Neural progenitor cell (in vitro differentiated cells): ENCODE data around the gene ADGRV1. TPM values are rescaled to one million over a fixed set of nuclear protein-coding genes. Genes with fewer than 3 reads are reported as not detected.

Source experiments
- DNase-seq: peaks from one replicate; pipeline ENCODE4 v3.0.0-alpha.2; 2016; ENCODE audit warnings: low spot score
- H2AFZ ChIP-seq: fragments of 200-600 bp; sonication (generic); replicated peaks from 2 replicates; pipeline ENCODE4 v1.6.1; 2016; ENCODE audit warnings: antibody characterized with exemption
- H3F3A ChIP-seq: fragments of 200-600 bp; sonication (generic); 2 replicates; pipeline ENCODE4 v1.6.1; 2016; ENCODE audit warnings: antibody characterized with exemption, low read depth
- H3K27ac ChIP-seq: fragments of 200-600 bp; sonication (generic); 2 replicates; pipeline ENCODE4 v1.5.1; 2016; ENCODE audit warnings: mild to moderate bottlenecking
- H3K27me3 ChIP-seq: fragments of 200-600 bp; sonication (generic); 2 replicates; pipeline ENCODE4 v1.6.1; 2016; ENCODE audit warnings: mild to moderate bottlenecking, moderate library complexity
- H3K36me3 ChIP-seq: fragments of 200-600 bp; sonication (generic); 2 replicates; pipeline ENCODE4 v1.5.1; 2016
- H3K4me1 ChIP-seq: fragments of 200-600 bp; sonication (generic); 2 replicates; pipeline ENCODE4 v1.6.1; 2016; ENCODE audit warnings: mixed run types
- H3K4me2 ChIP-seq: fragments of 200-600 bp; sonication (generic); 2 replicates; pipeline ENCODE4 v1.6.1; 2016
- H3K4me3 ChIP-seq: fragments of 200-600 bp; sonication (generic); 2 replicates; pipeline ENCODE4 v1.5.1; 2016
- H3K79me2 ChIP-seq: fragments of 200-600 bp; sonication (generic); 2 replicates; pipeline ENCODE4 v1.6.1; 2016; ENCODE audit warnings: low read depth
- H3K9ac ChIP-seq: fragments of 200-600 bp; sonication (generic); 2 replicates; pipeline ENCODE4 v1.6.1; 2016
- H3K9me3 ChIP-seq: fragments of 200-600 bp; sonication (generic); 2 replicates; pipeline ENCODE4 v1.5.1; 2016; ENCODE audit warnings: low read depth
- H4K20me1 ChIP-seq: fragments of 200-600 bp; sonication (generic); 2 replicates; pipeline ENCODE4 v1.6.1; 2016; ENCODE audit warnings: low read depth
- H3K27ac Mint-ChIP-seq: 3 replicates; pipeline ENCODE4 v1.8.0; 2021; ENCODE audit warnings: mixed read lengths
- H3K27me3 Mint-ChIP-seq: 2 replicates; pipeline ENCODE4 v1.8.0; 2022; ENCODE audit warnings: low read depth, mild to moderate bottlenecking, inconsistent platforms, moderate library complexity, mixed read lengths; ENCODE audit not compliant: insufficient read depth
- H3K36me3 Mint-ChIP-seq: 3 replicates; pipeline ENCODE4 v1.8.0; 2021; ENCODE audit warnings: mixed read lengths
- H3K4me1 Mint-ChIP-seq: 3 replicates; pipeline ENCODE4 v1.8.0; 2021; ENCODE audit warnings: mixed read lengths
- H3K4me3 Mint-ChIP-seq: 3 replicates; pipeline ENCODE4 v1.8.0; 2021; ENCODE audit warnings: mild to moderate bottlenecking, moderate library complexity, mixed read lengths
- H3K9me3 Mint-ChIP-seq: 3 replicates; pipeline ENCODE4 v1.8.0; 2020; ENCODE audit warnings: mixed read lengths
- CTCF ChIP-seq: fragments of 200-600 bp; sonication (generic); IDR thresholded peaks from 2 replicates; pipeline ENCODE4 v1.5.1; 2017; ENCODE audit warnings: antibody characterized with exemption, mild to moderate bottlenecking
- EZH2 ChIP-seq: fragments of 200-600 bp; sonication (generic); IDR thresholded peaks from 2 replicates; pipeline ENCODE4 v1.6.1; 2017; ENCODE audit warnings: antibody characterized with exemption, mild to moderate bottlenecking, moderate library complexity
- EZH2phosphoT487 ChIP-seq: fragments of 200-600 bp; sonication (generic); IDR thresholded peaks from 2 replicates; pipeline ENCODE4 v1.6.1; 2017; ENCODE audit warnings: antibody characterized with exemption
- total RNA-seq: library from RNA; depleted of rRNA; stranded (reverse); fragments of >200 nt; gene quantifications from 2 replicates; pipeline ENCODE4 v1.2.3, GENCODE V29; 2015; ENCODE audit warnings: low replicate concordance

Gene ADGRV1
- total RNA-seq, 1 donor from 2014 or later, result 151 TPM

DNA sequence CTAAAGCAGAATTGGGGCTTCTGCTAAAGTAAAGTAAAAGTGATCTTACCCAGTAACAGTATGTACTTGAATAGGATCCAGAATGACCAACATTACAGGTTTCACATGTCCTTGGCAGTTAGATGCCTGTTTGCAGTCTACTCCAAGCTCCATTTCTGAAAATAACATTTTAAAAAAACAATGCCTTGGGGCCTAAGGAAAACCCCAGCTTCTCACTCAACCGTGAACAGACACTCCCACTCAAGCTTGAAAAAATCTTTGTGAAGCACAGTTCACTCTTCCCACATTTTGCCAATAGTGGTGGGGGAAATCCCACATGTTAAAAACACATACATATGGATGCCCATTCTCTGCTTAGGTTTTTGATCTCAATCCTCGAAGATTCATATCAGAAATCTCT lies 520.4 kb downstream of the ADGRV1 start:
- H3K4me2 ChIP-seq, result no peak overlapping the region
- H3K36me3 Mint-ChIP-seq, result peaks cover 9% of the 10 kb centered on the region
- H3K4me1 Mint-ChIP-seq, result peaks cover 5% of the 10 kb centered on the region
- H3K9me3 ChIP-seq, result no peaks in the 10 kb centered on the region
- no peak for DNase-seq
- no peaks in the 10 kb centered on the region for H4K20me1 ChIP-seq
- H3K36me3 ChIP-seq, result no peaks in the 10 kb centered on the region
- no peaks in the 10 kb centered on the region for H3K4me1 ChIP-seq
- no peak overlapping the region for H3K4me3 ChIP-seq
- H3K9ac ChIP-seq, result no peak overlapping the region
- H3K4me3 Mint-ChIP-seq, result no peak overlapping the region
- H3K9me3 Mint-ChIP-seq, result no peaks in the 10 kb centered on the region
- no peaks in the 10 kb centered on the region for H3K79me2 ChIP-seq
- H3F3A ChIP-seq, result no peaks in the 10 kb centered on the region
- no peak overlapping the region for H2AFZ ChIP-seq
- H3K27me3 ChIP-seq, result no peaks in the 10 kb centered on the region
- H3K27me3 Mint-ChIP-seq, result no peaks in the 10 kb centered on the region
- H3K27ac Mint-ChIP-seq, result no peak overlapping the region
- no peak for TF ChIP-seq EZH2
- TF ChIP-seq EZH2phosphoT487, result no peak
- TF ChIP-seq CTCF, result no peak
- H3K27ac ChIP-seq, result no peak overlapping the region

GRCh38 chr5:91089758-91090157 lies 531.2 kb downstream of the ADGRV1 start:
- Histone ChIP-seq H3K9ac (no peak overlapping the region), H3K79me2 (no peaks in the 10 kb centered on the region), H3F3A (no peaks in the 10 kb centered on the region), H3K27ac (no peak overlapping the region), H4K20me1 (no peaks in the 10 kb centered on the region), H3K9me3 (no peaks in the 10 kb centered on the region), H2AFZ (no peak overlapping the region), H3K4me3 (no peak overlapping the region), H3K27me3 (no peaks in the 10 kb centered on the region), H3K4me2 (no peak overlapping the region), H3K36me3 (no peaks in the 10 kb centered on the region), H3K4me1 (peaks cover 13% of the 10 kb centered on the region)
- H3K36me3 Mint-ChIP-seq, result peaks cover 4% of the 10 kb centered on the region
- H3K27me3 Mint-ChIP-seq, result no peaks in the 10 kb centered on the region
- no peak for TF ChIP-seq EZH2
- no peak for TF ChIP-seq EZH2phosphoT487
- no peak for TF ChIP-seq CTCF
- H3K9me3 Mint-ChIP-seq, result no peaks in the 10 kb centered on the region
- H3K4me1 Mint-ChIP-seq, result peaks cover 4% of the 10 kb centered on the region
- no peak overlapping the region for H3K27ac Mint-ChIP-seq
- DNase-seq, result no peak
- H3K4me3 Mint-ChIP-seq, result no peak overlapping the region

- H3K27me3 Mint-ChIP-seq, result no peaks in the 10 kb centered on the region
- no peak overlapping the region for H3K27ac Mint-ChIP-seq
- no peak overlapping the region for H3K27ac ChIP-seq
Measured at GRCh38 chr5:91090995-91091394, 532.4 kb downstream of the ADGRV1 start.

More at GRCh38 chr5:91090995-91091394, 532.4 kb downstream of the ADGRV1 start:
- no peak overlapping the region for H3K4me3 ChIP-seq
- H3K4me2 ChIP-seq, result no peak overlapping the region
- Mint-ChIP-seq H3K4me3 (no peak overlapping the region), H3K36me3 (peaks cover 4% of the 10 kb centered on the region), H3K4me1 (peaks cover 4% of the 10 kb centered on the region), H3K9me3 (no peaks in the 10 kb centered on the region)
- H2AFZ ChIP-seq, result no peak overlapping the region
- no peaks in the 10 kb centered on the region for H3K9me3 ChIP-seq
- H3K4me1 ChIP-seq, result peaks cover 15% of the 10 kb centered on the region
- DNase-seq, result no peak
- TF ChIP-seq EZH2phosphoT487 (no peak), CTCF (no peak), EZH2 (no peak)
- H3F3A ChIP-seq, result no peaks in the 10 kb centered on the region
- H3K27me3 ChIP-seq, result no peaks in the 10 kb centered on the region
- no peak overlapping the region for H3K9ac ChIP-seq
- H4K20me1 ChIP-seq, result no peaks in the 10 kb centered on the region
- H3K36me3 ChIP-seq, result no peaks in the 10 kb centered on the region
- no peaks in the 10 kb centered on the region for H3K79me2 ChIP-seq
